OCI-LY3 (cell line): ENCODE measurements around the gene CCS.

Experiments used
- CTCF ChIP-seq: fragments of 200-600, 300-600 bp; sonication (generic); IDR thresholded peaks from 2 replicates; pipeline ENCODE4 v1.5.1; 2014; ENCODE audit warnings: antibody characterized with exemption, low read length, low read depth
- EZH2phosphoT487 ChIP-seq: fragments of 200-600 bp; shearing (Covaris generic); IDR thresholded peaks from 2 replicates; pipeline ENCODE4 v1.6.1; 2018; ENCODE audit warnings: antibody characterized with exemption, mixed run types, low read depth

GRCh38 chr11:66639066-66639813, 46.3 kb downstream of the CCS start:
- TF ChIP-seq CTCF (no peak), EZH2phosphoT487 (no peak)
